ENCODE measurements around the gene MICAL2. TPM values are rescaled to one million over a fixed set of nuclear protein-coding genes. Genes with fewer than 3 reads are reported as not detected.

Gene MICAL2
- total and polyA plus RNA-seq, 2 of the 13 experiments (the other 11 are each of a cell fraction or from before 2014, with no cell fraction given) = 0.78 to 1.1 TPM

- no peak for TF ChIP-seq KDM3A (CRISPR knock-in tag; IDR thresholded peaks at IDR 0.05; ENCODE audit: low read depth)
- TF ChIP-seq PAXIP1 (CRISPR knock-in tag; conservative IDR thresholded peaks at IDR 0.05) = no peak
- TF ChIP-seq ZNF292 (CRISPR knock-in tag; IDR thresholded peaks at IDR 0.05; ENCODE audit: borderline replicate concordance, low read depth) = no peak
- TF ChIP-seq FOXJ3 (CRISPR knock-in tag; IDR thresholded peaks at IDR 0.05; ENCODE audit: borderline replicate concordance) = no peak
- TF ChIP-seq ZNF609 (CRISPR knock-in tag; IDR thresholded peaks at IDR 0.05; ENCODE audit: borderline replicate concordance) = no peak
These were observed 9.9 kb downstream of the MICAL2 start (continued) for GRCh38 chr11:12120031-12121008.
